DMS 273 (cell line): ENCODE data around the gene EVX2.
A peak's percentile ranks its signal among the peaks of the same experiment; 100 is the strongest.

Source experiments
- DNase-seq: peaks from one replicate; lab custom pipeline; 2025; ENCODE audit not compliant: unreplicated experiment; lab: John Stamatoyannopoulos, UW

The EVX2 gene

GRCh38 chr2:176067589-176068418, 16.0 kb downstream of the EVX2 start:
- no peak for DNase-seq

GRCh38 chr2:176066645-176067588, 16.8 kb downstream of the EVX2 start:
- no peak for DNase-seq

- DNase-seq = peak; percentile 44
Observed at GRCh38 chr2:176063958-176064357, 19.8 kb downstream of the EVX2 start.

DNA sequence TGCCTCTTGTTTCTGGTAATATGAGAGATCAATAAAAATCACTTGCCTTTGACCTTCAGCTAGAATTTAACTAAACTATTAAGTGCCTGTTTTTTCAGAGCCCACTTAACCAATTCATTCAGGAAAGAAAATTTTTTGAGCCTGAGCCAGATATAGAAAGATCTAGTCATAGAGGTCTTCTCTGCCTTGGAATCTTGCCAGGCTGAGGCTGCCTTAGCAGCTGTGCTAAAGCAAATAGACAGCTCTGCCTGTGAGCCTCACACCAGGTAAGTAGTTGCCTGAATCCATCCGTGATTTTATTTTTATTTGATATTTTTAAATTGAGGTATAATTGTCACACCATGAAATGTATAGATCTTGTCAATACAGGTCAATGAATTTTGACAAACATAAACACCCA, 27.4 kb downstream of the EVX2 start:
- DNase-seq = peak; percentile 78

DNA sequence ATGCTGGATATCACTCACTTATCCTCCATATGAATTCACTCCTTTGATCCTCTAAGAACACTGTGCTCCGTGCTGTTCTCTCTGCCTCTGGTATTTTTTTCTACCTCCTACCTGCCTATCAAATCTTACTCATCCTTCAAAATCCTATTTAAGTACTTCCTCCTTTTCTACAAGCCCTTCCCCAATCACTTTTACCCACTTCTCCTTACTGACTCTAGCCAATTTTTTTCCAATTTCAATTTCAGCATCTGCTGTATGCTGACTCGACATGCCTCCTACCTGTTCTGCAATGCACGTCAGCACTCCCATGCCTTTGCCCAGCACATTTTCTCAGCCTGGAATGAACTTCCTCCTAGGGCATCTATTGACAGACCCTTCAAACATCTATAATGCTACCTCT, 44.4 kb downstream of the EVX2 start:
- no peak for DNase-seq

GRCh38 chr2:176038694-176039093, 45.1 kb downstream of the EVX2 start:
- DNase-seq = no peak

GRCh38 chr2:176035013-176035691, 48.6 kb downstream of the EVX2 start:
- DNase-seq = peak; percentile 57

- DNase-seq = no peak
Observed at GRCh38 chr2:176027806-176028205, 56.0 kb downstream of the EVX2 start.
